KMS-11 (cell line): ENCODE measurements around the gene ROR1.

ENCODE experiments used
- H2AFZ ChIP-seq: fragments of 200-600 bp; sonication (generic); 2 replicates; pipeline ENCODE4 v1.6.1; 2016; ENCODE audit warnings: antibody characterized with exemption, mixed run types, low read depth
- H3K27ac ChIP-seq: fragments of 200-600 bp; sonication (generic); 2 replicates; pipeline ENCODE4 v1.6.1; 2016; ENCODE audit warnings: mild to moderate bottlenecking, mixed run types
- H3K27me3 ChIP-seq: fragments of 200-600 bp; sonication (generic); 2 replicates; pipeline ENCODE4 v1.6.1; 2017; ENCODE audit warnings: mild to moderate bottlenecking, low read depth, mixed run types, moderate library complexity; ENCODE audit not compliant: insufficient read depth
- H3K36me3 ChIP-seq: fragments of 200-600 bp; sonication (generic); 2 replicates; pipeline ENCODE4 v1.6.1; 2017; ENCODE audit warnings: mild to moderate bottlenecking, mixed run types; ENCODE audit not compliant: insufficient read depth
- H3K4me1 ChIP-seq: fragments of 200-600 bp; sonication (generic); 2 replicates; pipeline ENCODE4 v1.6.1; 2016; ENCODE audit warnings: mild to moderate bottlenecking, low read depth, mixed run types; ENCODE audit not compliant: poor library complexity, severe bottlenecking
- H3K4me2 ChIP-seq: fragments of 200-600 bp; sonication (generic); 2 replicates; pipeline ENCODE4 v1.7.0; 2016; ENCODE audit warnings: mild to moderate bottlenecking, mixed run types
- H3K4me3 ChIP-seq: fragments of 200-600 bp; sonication (generic); IDR thresholded peaks from 2 replicates; pipeline ENCODE4 v1.6.1; 2017; ENCODE audit warnings: low read depth, low read length, mixed read lengths; ENCODE audit not compliant: insufficient read depth
- H3K79me2 ChIP-seq: fragments of 200-600 bp; sonication (generic); 2 replicates; pipeline ENCODE4 v1.6.1; 2016; ENCODE audit warnings: low read depth, mixed run types; ENCODE audit not compliant: insufficient read depth
- H3K9ac ChIP-seq: fragments of 200-600 bp; sonication (generic); 2 replicates; pipeline ENCODE4 v1.6.1; 2016; ENCODE audit warnings: mild to moderate bottlenecking, mixed run types
- H4K20me1 ChIP-seq: fragments of 200-600 bp; sonication (generic); 2 replicates; pipeline ENCODE4 v1.6.1; 2016; ENCODE audit warnings: mild to moderate bottlenecking, mixed run types; ENCODE audit not compliant: insufficient read depth
- TF ChIP-seq, protein P1 (sequence below): fragments of 200-600 bp; sonication (generic); conservative IDR thresholded peaks from 2 replicates; pipeline ENCODE4 v1.6.1; 2017; ENCODE audit warnings: low read depth, mild to moderate bottlenecking, antibody characterized with exemption, low read length, moderate library complexity, mixed read lengths

Gene ROR1

GRCh38 chr1:63802109-63802508 is 28.3 kb downstream of the ROR1 start:
- Histone ChIP-seq H3K27ac (no peak overlapping the region), H4K20me1 (no peaks in the 10 kb centered on the region), H3K27me3 (no peaks in the 10 kb centered on the region), H3K4me3 (no peak overlapping the region), H3K36me3 (no peaks in the 10 kb centered on the region), H2AFZ (no peak overlapping the region), H3K4me1 (peaks cover 3% of the 10 kb centered on the region), H3K79me2 (no peaks in the 10 kb centered on the region), H3K4me2 (no peak overlapping the region), H3K9ac (no peak overlapping the region)
- TF ChIP-seq, protein P1, sequence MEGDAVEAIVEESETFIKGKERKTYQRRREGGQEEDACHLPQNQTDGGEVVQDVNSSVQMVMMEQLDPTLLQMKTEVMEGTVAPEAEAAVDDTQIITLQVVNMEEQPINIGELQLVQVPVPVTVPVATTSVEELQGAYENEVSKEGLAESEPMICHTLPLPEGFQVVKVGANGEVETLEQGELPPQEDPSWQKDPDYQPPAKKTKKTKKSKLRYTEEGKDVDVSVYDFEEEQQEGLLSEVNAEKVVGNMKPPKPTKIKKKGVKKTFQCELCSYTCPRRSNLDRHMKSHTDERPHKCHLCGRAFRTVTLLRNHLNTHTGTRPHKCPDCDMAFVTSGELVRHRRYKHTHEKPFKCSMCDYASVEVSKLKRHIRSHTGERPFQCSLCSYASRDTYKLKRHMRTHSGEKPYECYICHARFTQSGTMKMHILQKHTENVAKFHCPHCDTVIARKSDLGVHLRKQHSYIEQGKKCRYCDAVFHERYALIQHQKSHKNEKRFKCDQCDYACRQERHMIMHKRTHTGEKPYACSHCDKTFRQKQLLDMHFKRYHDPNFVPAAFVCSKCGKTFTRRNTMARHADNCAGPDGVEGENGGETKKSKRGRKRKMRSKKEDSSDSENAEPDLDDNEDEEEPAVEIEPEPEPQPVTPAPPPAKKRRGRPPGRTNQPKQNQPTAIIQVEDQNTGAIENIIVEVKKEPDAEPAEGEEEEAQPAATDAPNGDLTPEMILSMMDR = no peak

DNA sequence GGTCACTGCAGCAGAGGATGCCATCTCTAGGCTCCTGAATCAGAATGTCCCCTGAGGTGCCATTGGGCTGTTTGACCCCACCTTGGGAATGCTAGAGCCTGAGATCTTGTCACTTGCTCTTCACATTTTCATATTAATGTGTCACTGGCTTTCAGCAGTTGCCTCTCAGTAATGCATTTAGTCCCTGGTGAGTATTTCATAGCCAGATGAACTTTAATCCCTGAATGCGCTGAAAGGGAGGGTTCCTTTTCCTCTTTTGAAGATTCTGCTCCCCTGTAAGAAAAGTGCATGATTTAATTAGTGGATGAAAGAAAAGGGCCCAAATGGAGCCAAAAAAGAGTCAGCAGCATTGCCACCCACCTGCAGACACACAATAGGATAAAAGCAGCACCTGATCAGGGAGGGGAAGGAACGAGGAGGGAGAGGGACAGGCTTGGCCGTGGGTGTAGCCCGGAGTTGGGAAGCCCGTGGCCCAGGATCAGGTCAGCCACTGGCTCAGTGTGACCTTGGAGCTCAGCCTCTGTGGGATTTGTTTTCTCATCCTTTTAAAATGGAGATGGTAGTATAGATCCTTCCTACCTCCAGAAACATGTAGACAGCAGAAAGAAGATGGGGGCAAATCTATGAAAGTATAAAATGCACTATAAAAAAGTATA is 31.1 kb downstream of the ROR1 start:
- H3K79me2 ChIP-seq = no peaks in the 10 kb centered on the region
- no peak overlapping the region for H3K4me2 ChIP-seq
- H3K4me3 ChIP-seq = no peak overlapping the region
- TF ChIP-seq, protein P1 = no peak
- H3K27me3 ChIP-seq = no peaks in the 10 kb centered on the region
- H4K20me1 ChIP-seq = no peaks in the 10 kb centered on the region
- H3K4me1 ChIP-seq = peaks cover 3% of the 10 kb centered on the region
- no peaks in the 10 kb centered on the region for H3K36me3 ChIP-seq
- no peak overlapping the region for H3K27ac ChIP-seq
- no peak overlapping the region for H2AFZ ChIP-seq
- H3K9ac ChIP-seq = no peak overlapping the region

GRCh38 chr1:63807046-63807445 is 33.2 kb downstream of the ROR1 start:
- Histone ChIP-seq H4K20me1 (no peaks in the 10 kb centered on the region), H3K36me3 (no peaks in the 10 kb centered on the region), H3K4me1 (no peaks in the 10 kb centered on the region), H3K9ac (no peak overlapping the region), H3K79me2 (no peaks in the 10 kb centered on the region), H3K4me3 (no peak overlapping the region), H2AFZ (no peak overlapping the region), H3K27me3 (no peaks in the 10 kb centered on the region), H3K4me2 (no peak overlapping the region), H3K27ac (no peak overlapping the region)
- TF ChIP-seq, protein P1 = no peak

- Histone ChIP-seq H2AFZ (no peak overlapping the region), H3K36me3 (no peaks in the 10 kb centered on the region), H3K27ac (no peak overlapping the region), H3K27me3 (no peaks in the 10 kb centered on the region), H3K9ac (no peak overlapping the region), H3K4me3 (no peak overlapping the region), H3K4me1 (peaks cover 4% of the 10 kb centered on the region), H3K4me2 (no peak overlapping the region), H3K79me2 (no peaks in the 10 kb centered on the region), H4K20me1 (no peaks in the 10 kb centered on the region)
- TF ChIP-seq, protein P1 = no peak
Measured at GRCh38 chr1:63810936-63811469, 37.2 kb downstream of the ROR1 start.
